Progenitor cell of endocrine pancreas (in vitro differentiated cells): Measurements from ENCODE around the gene ORC6. TPM values are rescaled to one million over a fixed set of nuclear protein-coding genes. Genes with fewer than 3 reads are reported as not detected.

Experiments
- DNase-seq: peaks from one replicate; pipeline ENCODE4 v3.0.0; 2021; ENCODE audit warnings: low spot score; ENCODE audit not compliant: unreplicated experiment
- H3K27ac Mint-ChIP-seq: 2 replicates; pipeline ENCODE4 v1.8.0; 2021; ENCODE audit warnings: mild to moderate bottlenecking, moderate library complexity, mixed read lengths
- H3K27me3 Mint-ChIP-seq: 2 replicates; pipeline ENCODE4 v1.8.0; 2021; ENCODE audit warnings: mixed read lengths
- H3K36me3 Mint-ChIP-seq: 2 replicates; pipeline ENCODE4 v1.8.0; 2022; ENCODE audit warnings: mixed read lengths; ENCODE audit not compliant: insufficient read depth
- H3K4me1 Mint-ChIP-seq: 2 replicates; pipeline ENCODE4 v1.8.0; 2021; ENCODE audit warnings: low read depth, mixed read lengths
- H3K4me3 Mint-ChIP-seq: 2 replicates; pipeline ENCODE4 v1.8.0; 2021; ENCODE audit warnings: low read depth, mild to moderate bottlenecking, moderate library complexity, mixed read lengths
- H3K9me3 Mint-ChIP-seq: 2 replicates; pipeline ENCODE4 v1.8.0; 2021; ENCODE audit warnings: low read depth, mixed read lengths
- total RNA-seq: library from RNA; stranded (reverse); gene quantifications from 2 replicates; pipeline ENCODE4 v1.2.1, GENCODE V29; 2021
- TF ChIP-seq, protein P1 (sequence below): fragments of 200-600 bp; sonication (generic); IDR thresholded peaks from one replicate; pipeline ENCODE4 v1.5.0; 2021; ENCODE audit warnings: antibody characterized with exemption, mild to moderate bottlenecking; ENCODE audit not compliant: unreplicated experiment

ORC6 gene
- total RNA-seq, 1 donor from 2014 or later, result 41.7 TPM

DNA sequence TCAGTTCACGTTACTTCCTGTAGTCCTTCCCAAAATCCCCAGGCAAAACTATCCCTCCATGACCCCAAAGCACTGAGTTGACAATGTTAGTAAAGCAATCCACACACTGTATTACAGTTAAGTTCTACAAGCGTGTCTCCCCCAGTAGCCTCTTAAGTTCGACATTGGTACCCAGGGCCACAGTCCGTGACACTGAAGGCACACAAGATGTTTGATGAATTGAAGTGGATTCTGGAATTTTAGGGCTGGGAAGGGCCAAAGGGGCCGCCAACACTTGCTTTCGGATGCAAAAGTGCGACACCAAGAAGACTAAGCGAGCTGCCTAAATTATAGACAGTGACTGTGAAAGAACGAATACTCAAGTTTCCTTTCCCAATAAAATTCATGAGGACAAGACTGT is 2.0 kb upstream of the ORC6 start:
- TF ChIP-seq, protein P1, sequence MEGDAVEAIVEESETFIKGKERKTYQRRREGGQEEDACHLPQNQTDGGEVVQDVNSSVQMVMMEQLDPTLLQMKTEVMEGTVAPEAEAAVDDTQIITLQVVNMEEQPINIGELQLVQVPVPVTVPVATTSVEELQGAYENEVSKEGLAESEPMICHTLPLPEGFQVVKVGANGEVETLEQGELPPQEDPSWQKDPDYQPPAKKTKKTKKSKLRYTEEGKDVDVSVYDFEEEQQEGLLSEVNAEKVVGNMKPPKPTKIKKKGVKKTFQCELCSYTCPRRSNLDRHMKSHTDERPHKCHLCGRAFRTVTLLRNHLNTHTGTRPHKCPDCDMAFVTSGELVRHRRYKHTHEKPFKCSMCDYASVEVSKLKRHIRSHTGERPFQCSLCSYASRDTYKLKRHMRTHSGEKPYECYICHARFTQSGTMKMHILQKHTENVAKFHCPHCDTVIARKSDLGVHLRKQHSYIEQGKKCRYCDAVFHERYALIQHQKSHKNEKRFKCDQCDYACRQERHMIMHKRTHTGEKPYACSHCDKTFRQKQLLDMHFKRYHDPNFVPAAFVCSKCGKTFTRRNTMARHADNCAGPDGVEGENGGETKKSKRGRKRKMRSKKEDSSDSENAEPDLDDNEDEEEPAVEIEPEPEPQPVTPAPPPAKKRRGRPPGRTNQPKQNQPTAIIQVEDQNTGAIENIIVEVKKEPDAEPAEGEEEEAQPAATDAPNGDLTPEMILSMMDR, result no peak
- no peak overlapping the region for H3K27ac Mint-ChIP-seq
- peaks cover 52% of the 10 kb centered on the region for H3K4me1 Mint-ChIP-seq
- H3K27me3 Mint-ChIP-seq, result no peaks in the 10 kb centered on the region
- no peaks in the 10 kb centered on the region for H3K9me3 Mint-ChIP-seq
- no peak for DNase-seq
- H3K36me3 Mint-ChIP-seq, result peaks cover 2% of the 10 kb centered on the region
- H3K4me3 Mint-ChIP-seq, result no peak overlapping the region

DNA sequence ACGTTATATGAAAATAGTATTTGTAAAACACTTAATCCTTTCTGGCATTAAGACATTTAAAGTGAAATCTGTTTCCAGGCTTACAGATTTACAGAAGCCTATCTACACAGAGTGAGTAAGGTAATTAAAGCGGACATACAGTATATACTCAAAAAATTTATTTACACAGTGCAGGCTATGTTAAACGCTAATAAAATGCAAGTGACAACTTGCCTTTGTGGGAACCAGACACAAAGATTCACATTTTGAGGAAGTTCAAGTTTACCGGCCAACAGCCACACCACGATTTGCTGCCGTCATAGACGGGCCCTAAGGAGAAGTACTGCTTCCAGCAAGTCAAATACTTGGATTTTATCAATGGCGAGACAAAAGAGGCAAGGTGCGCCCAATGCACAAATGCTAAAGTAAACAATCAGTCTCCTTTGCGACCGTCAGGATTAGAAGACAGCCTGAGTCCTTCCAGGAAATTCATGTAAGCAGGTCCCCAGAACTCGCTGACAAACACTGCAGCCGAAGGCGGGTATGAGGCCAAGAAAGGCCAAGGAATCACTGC is 1.3 kb upstream of the ORC6 start:
- Mint-ChIP-seq H3K27ac (no peak overlapping the region), H3K9me3 (no peaks in the 10 kb centered on the region), H3K4me1 (peaks cover 49% of the 10 kb centered on the region), H3K36me3 (peaks cover 4% of the 10 kb centered on the region), H3K4me3 (no peak overlapping the region), H3K27me3 (no peaks in the 10 kb centered on the region)
- TF ChIP-seq, protein P1, result no peak
- DNase-seq, result no peak

DNA sequence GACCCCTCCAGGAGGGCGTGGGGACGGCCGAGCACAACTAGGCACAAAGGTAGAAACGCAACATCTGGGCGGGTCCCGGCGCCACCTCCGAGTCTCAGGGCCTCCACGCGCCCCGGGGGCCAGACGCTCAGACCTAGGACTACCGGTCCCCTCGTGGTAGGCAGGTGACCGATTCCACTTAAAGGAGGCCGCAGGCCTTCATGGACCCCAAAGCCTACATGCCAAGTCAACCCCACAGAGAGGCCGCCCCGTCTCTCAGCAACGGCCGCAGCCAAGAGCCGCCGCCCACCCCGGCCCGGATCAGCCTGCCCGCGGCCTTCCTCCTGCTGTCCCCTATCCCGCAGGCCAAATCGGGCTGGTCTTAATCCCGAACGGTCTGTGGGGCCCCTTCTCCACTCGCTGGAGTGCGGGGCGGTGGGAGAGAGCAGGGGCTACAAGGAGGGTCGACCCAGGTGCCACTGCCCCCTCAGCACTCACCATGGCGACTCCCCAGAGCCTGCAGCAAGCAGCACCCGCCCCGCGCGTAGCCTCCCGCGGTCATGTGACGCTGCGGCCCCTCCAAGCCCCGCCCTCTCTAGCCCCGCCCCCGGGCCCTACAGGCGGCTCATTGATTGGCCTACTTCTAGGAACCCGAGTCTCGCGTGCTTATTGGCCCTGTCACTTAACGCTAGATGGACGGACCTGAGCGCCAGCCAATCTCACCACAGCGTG is 650 bp upstream of the ORC6 start, which contains the start of gene VPS35:
VPS35 (minus strand) TSS at position 525 of the 711 bp plus-strand sequence; CDS start at position 480, 45 bp downstream.
- Mint-ChIP-seq H3K9me3 (no peaks in the 10 kb centered on the region), H3K36me3 (peaks cover 4% of the 10 kb centered on the region), H3K4me3 (no peak within 1 kb of the TSS), H3K27me3 (no peaks in the 10 kb centered on the region), H3K27ac (no peak within 1 kb of the TSS), H3K4me1 (peaks cover 44% of the 10 kb centered on the region)
- TF ChIP-seq, protein P1, result peak; percentile 67
- peak; percentile 100 for DNase-seq

DNA sequence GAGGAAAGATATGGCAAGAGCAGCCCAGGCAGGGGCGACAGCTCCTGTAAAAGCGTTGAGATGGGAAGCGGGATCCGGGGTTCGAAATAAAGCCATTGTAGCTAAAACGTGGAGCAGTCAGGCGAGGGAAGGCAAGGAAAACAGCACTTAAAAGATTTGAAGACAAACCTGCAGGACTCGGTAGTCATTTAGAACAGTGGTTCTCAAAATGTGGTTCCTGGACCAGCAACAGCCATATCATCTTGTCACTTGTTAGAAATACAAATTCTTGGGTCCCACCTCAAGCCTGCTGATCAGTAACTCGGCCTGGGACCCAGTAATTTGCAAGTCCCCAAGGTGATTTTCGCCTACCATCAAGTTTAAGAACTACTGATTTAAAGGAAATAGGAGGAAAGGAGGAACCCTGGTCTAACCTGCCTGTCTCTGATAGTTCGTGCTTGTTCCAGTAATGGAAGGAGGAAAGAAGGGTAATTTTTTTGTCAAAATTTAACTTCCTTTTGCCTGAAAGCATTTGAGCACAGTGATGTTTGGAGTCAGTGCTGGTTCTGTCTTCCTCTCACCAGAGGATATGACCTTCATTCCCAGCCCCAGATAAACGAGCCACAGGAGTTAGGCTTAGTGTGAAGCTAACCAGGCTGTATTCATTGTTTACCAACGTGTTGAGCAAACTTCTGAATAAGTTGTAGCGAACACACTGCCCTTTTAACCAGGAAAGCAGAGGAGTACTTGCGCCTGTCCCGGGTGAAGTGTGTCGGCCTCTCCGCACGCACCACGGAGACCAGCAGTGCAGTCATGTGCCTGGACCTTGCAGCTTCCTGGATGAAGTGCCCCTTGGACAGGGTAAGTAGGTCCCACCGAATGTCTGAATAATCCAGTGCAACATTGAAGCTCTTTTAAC is 1.1 kb downstream of the ORC6 start:
- H3K9me3 Mint-ChIP-seq, result no peaks in the 10 kb centered on the region
- no peak for DNase-seq

More for the DNA sequence above, 1.1 kb downstream of the ORC6 start:
- H3K27ac Mint-ChIP-seq, result no peak overlapping the region
- no peak overlapping the region for H3K4me3 Mint-ChIP-seq
- peaks cover 14% of the 10 kb centered on the region for H3K36me3 Mint-ChIP-seq
- TF ChIP-seq, protein P1, result no peak
- H3K27me3 Mint-ChIP-seq, result no peaks in the 10 kb centered on the region
- H3K4me1 Mint-ChIP-seq, result peaks cover 36% of the 10 kb centered on the region
